ENCODE measurements around the gene RFX6.

Gene RFX6

GRCh38 chr6:116887894-116888293 lies 10.9 kb downstream of the RFX6 start:
- DNase-seq: no peak
- no peak for TF ChIP-seq CTCF (IDR thresholded peaks at IDR 0.05)
- peaks cover 4% of the 10 kb centered on the region for H3K27me3 Mint-ChIP-seq (ENCODE audit: low read depth, poor library complexity)
- no peaks in the 10 kb centered on the region for H3K36me3 Mint-ChIP-seq (ENCODE audit: low read depth)
- no peaks in the 10 kb centered on the region for H3K9me3 Mint-ChIP-seq
- no peak overlapping the region for H3K27ac Mint-ChIP-seq
- H3K4me1 Mint-ChIP-seq: no peaks in the 10 kb centered on the region
- H3K4me3 Mint-ChIP-seq: no peak overlapping the region

GRCh38 chr6:116888732-116889360 lies 11.8 kb downstream of the RFX6 start:
- H3K4me1 Mint-ChIP-seq: no peaks in the 10 kb centered on the region

GRCh38 chr6:116894669-116895068 lies 17.6 kb downstream of the RFX6 start:
- Mint-ChIP-seq H3K27me3 (ENCODE audit: low read depth, poor library complexity) (peaks cover 9% of the 10 kb centered on the region), H3K4me3 (no peak overlapping the region), H3K9me3 (no peaks in the 10 kb centered on the region), H3K4me1 (no peaks in the 10 kb centered on the region), H3K27ac (no peak overlapping the region), H3K36me3 (ENCODE audit: low read depth) (no peaks in the 10 kb centered on the region)
- DNase-seq: no peak
- TF ChIP-seq CTCF (IDR thresholded peaks at IDR 0.05): no peak

More at GRCh38 chr6:116888732-116889360, 11.8 kb downstream of the RFX6 start:
- Mint-ChIP-seq H3K27me3 (ENCODE audit: low read depth, poor library complexity) (peaks cover 4% of the 10 kb centered on the region), H3K4me3 (no peak overlapping the region), H3K36me3 (ENCODE audit: low read depth) (no peaks in the 10 kb centered on the region), H3K27ac (no peak overlapping the region), H3K9me3 (no peaks in the 10 kb centered on the region)
- no peak for DNase-seq
- TF ChIP-seq CTCF (IDR thresholded peaks at IDR 0.05): no peak

GRCh38 chr6:116895935-116896334 lies 18.9 kb downstream of the RFX6 start:
- no peaks in the 10 kb centered on the region for H3K9me3 Mint-ChIP-seq
- H3K4me1 Mint-ChIP-seq: no peaks in the 10 kb centered on the region
- H3K27ac Mint-ChIP-seq: no peak overlapping the region
- no peaks in the 10 kb centered on the region for H3K36me3 Mint-ChIP-seq (ENCODE audit: low read depth)
- H3K27me3 Mint-ChIP-seq (ENCODE audit: low read depth, poor library complexity): peaks cover 13% of the 10 kb centered on the region
- no peak overlapping the region for H3K4me3 Mint-ChIP-seq
- no peak for TF ChIP-seq CTCF (IDR thresholded peaks at IDR 0.05)
- DNase-seq: no peak

- H3K4me3 Mint-ChIP-seq: no peak overlapping the region
- no peak for TF ChIP-seq CTCF (IDR thresholded peaks at IDR 0.05)
- H3K9me3 Mint-ChIP-seq: peaks cover 9% of the 10 kb centered on the region
- no peak overlapping the region for H3K27ac Mint-ChIP-seq
- no peaks in the 10 kb centered on the region for H3K36me3 Mint-ChIP-seq (ENCODE audit: low read depth)
- no peaks in the 10 kb centered on the region for H3K4me1 Mint-ChIP-seq
- H3K27me3 Mint-ChIP-seq (ENCODE audit: low read depth, poor library complexity): peaks cover 11% of the 10 kb centered on the region
- no peak for DNase-seq
These were observed 25.6 kb downstream of the RFX6 start for GRCh38 chr6:116902634-116903033.

- Mint-ChIP-seq H3K27me3 (ENCODE audit: low read depth, poor library complexity) (no peaks in the 10 kb centered on the region), H3K9me3 (no peaks in the 10 kb centered on the region), H3K36me3 (ENCODE audit: low read depth) (no peaks in the 10 kb centered on the region), H3K27ac (no peak overlapping the region), H3K4me1 (no peaks in the 10 kb centered on the region), H3K4me3 (no peak overlapping the region)
- DNase-seq: no peak
- no peak for TF ChIP-seq CTCF (IDR thresholded peaks at IDR 0.05)
These were observed 46.0 kb downstream of the RFX6 start for GRCh38 chr6:116922853-116923548.
